Aorta (tissue), 5 donors: Measurements from ENCODE around the gene ATP13A3. TPM values are rescaled to one million over a fixed set of nuclear protein-coding genes. Genes with fewer than 3 reads are reported as not detected.
A peak's percentile ranks its signal among the peaks of the same experiment; 100 is the strongest.
"Not testable (repeated sequence)": the region's sequence is repeated elsewhere in the genome, so short reads cannot be mapped to it uniquely, and the experiment has no call there.

Experiments
- ATAC-seq: fragments of 200-7000 bp; cut with Tn5 transposase; one replicate; pipeline ENCODE4 v1.9.1; 2022; ENCODE audit warnings: moderate library complexity; ENCODE audit not compliant: low FRiP score
- DNase-seq, 2 donors: peaks; one replicate each; pipeline ENCODE4 v3.0.0-alpha.2; 2020
- H3K27ac ChIP-seq, 2 donors: one replicate each; pipeline ENCODE4 v1.5.1; 2013; ENCODE audit warnings: low read length in 2 of 2, mild to moderate bottlenecking in 2 of 2, moderate library complexity in 2 of 2, control low read depth in 1 of 2, inconsistent platforms in 1 of 2, low read depth in 1 of 2
- H3K27me3 ChIP-seq, 2 donors: one replicate each; pipeline ENCODE4 v1.6.1; 2013; ENCODE audit warnings: control low read depth in 1 of 2, low read length in 1 of 2, mild to moderate bottlenecking in 1 of 2, moderate library complexity in 1 of 2; ENCODE audit not compliant: insufficient read depth in 2 of 2, control insufficient read depth in 1 of 2
- H3K36me3 ChIP-seq, 2 donors: one replicate each; pipeline ENCODE4 v1.6.1; 2013; ENCODE audit warnings: control low read depth in 1 of 2, low read length in 1 of 2, mild to moderate bottlenecking in 1 of 2; ENCODE audit not compliant: insufficient read depth in 2 of 2, control insufficient read depth in 1 of 2
- H3K4me1 ChIP-seq, 2 donors: one replicate each; pipeline ENCODE4 v1.6.1; 2013; ENCODE audit warnings: low read length in 2 of 2, control low read depth in 1 of 2, mild to moderate bottlenecking in 1 of 2, moderate library complexity in 1 of 2; ENCODE audit not compliant: insufficient read depth in 2 of 2, control insufficient read depth in 1 of 2
- H3K4me3 ChIP-seq, 2 donors: one replicate each; pipeline ENCODE4 v1.5.1; 2013; ENCODE audit warnings: low read length in 2 of 2, control low read depth in 1 of 2, mild to moderate bottlenecking in 1 of 2
- H3K9me3 ChIP-seq: one replicate; pipeline ENCODE4 v1.6.1; 2013; ENCODE audit warnings: mild to moderate bottlenecking, low read length; ENCODE audit not compliant: control insufficient read depth
- WGBS, 2 donors: extraction: QIAGEN DNeasy Blood & Tissue Kit; methylation state at CpG; one replicate each; pipeline ENCODE4 v1.1.7; 2013; 5-methylcytosine and 5-hydroxymethylcytosine counted together
- intact Hi-C, 2 donors: fragments of 100-400 bp; cut with DNase I; formaldehyde crosslinking; loops; one replicate each; pipeline versions ENCODE4 v1.14.2 to v1.15.0; 2022
- polyA plus RNA-seq, 2 donors: library from polyadenylated mRNA; stranded (reverse); fragments of 200-250 nt; gene quantifications; one replicate each; pipeline ENCODE4 v1.2.3, GENCODE V29; 2013
- total RNA-seq, 2 donors: library from RNA; stranded (reverse); fragmentation: NEBNext Ultra II Directional; extraction: Animal tissue kit (Norgen Biotek cat#: 25700); gene quantifications; one replicate each; pipeline ENCODE4 v1.2.1, GENCODE V29; 2021
- donor health status: healthy with polysubstance abuse.
- donor health status: Bipolar disorder and iron deficiency.
- donor health status: DM: no; HTN: no; CAD: no.
- donor health status: DM: no; HTN: no; CAD: no.
- donor health status: DM: yes; HTN: yes; CAD: no.

The ATP13A3 gene
- total and polyA plus RNA-seq, 4 donors: 14.1 to 189 (median 82.7) TPM

DNA sequence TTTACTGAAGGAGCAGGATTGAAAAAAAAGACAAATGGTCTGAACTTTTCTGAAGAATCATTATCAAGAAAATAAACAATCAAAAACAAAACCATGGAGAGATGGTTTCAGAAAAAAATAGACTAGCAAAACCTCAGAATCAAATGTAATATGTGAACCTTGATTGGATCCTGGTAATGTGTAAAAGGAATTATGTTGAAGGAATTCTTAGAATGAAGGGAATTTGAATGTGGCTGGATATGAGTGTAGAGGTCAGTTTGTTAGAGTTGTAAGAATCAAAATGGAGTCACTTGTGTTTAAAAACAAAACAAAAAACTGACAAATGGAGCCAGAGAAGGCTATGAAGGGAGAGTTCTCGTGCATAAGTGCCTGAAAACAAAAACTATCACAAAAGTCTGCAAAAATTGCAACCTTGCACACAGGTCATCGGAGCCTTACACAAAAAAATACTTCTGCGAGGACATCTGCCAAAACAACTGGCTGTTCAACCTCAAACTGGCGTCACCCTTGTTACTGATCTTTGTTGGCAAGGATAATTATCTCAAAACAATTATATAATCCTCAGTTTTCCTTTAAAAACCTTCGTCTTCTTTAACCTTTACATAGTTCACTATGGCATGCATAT is 19.1 kb upstream of the ATP13A3 start:
- H3K4me1 ChIP-seq: no peaks in the 10 kb centered on the region
- no peaks in the 10 kb centered on the region for H3K36me3 ChIP-seq
- H3K27me3 ChIP-seq: no peaks in the 10 kb centered on the region
- intact Hi-C loops: no loop called here
- H3K9me3 ChIP-seq: peaks cover 1% of the 10 kb centered on the region
- ATAC-seq (no peak), DNase-seq (no peak)
- H3K4me3 ChIP-seq: no peak overlapping the region
- H3K27ac ChIP-seq: no peak overlapping the region
- 22 to 24% methylated on average over 5 of the region's 5 CpGs for WGBS, 2 donors

GRCh38 chr3:194504861-194505260 is 18.1 kb upstream of the ATP13A3 start:
- 98% methylated on average over 7 of the region's 7 CpGs for WGBS, 2 donors
- H3K27me3 ChIP-seq: no peaks in the 10 kb centered on the region
- no peak for ATAC-seq
- intact Hi-C loops: no loop called here
- no peak overlapping the region for H3K4me3 ChIP-seq
- no peak overlapping the region for H3K27ac ChIP-seq
- H3K36me3 ChIP-seq: no peaks in the 10 kb centered on the region
- peaks cover 1% of the 10 kb centered on the region for H3K9me3 ChIP-seq
- DNase-seq: no peak
- H3K4me1 ChIP-seq: no peaks in the 10 kb centered on the region

DNA sequence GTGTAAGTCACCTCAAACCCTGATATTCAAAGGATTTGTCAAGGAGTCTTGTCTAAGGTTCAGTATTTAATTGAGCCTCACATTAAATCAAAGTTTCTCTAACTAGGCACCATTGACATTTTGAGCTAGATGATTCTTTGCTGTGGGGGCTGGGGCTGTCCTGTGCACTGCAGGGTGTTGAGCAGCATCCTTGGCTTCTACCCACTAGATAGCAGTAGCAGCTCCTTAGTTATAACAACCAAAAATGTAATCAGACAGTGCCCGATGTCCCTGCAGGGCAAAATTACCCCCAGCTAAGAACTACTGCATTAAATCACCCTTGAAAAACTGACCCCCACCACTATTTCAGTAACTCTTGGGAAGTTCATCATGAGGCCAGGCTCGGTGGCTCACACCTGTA is 17.3 kb upstream of the ATP13A3 start:
- WGBS, 2 donors: 89 to 96% methylated on average over 2 of the region's 2 CpGs
- Histone ChIP-seq H3K4me3 (no peak overlapping the region), H3K27me3 (no peaks in the 10 kb centered on the region), H3K4me1 (no peaks in the 10 kb centered on the region), H3K36me3 (no peaks in the 10 kb centered on the region), H3K9me3 (peaks cover 1% of the 10 kb centered on the region), H3K27ac (no peak overlapping the region)
- ATAC-seq: no peak
- intact Hi-C loops: no loop called here
- DNase-seq: no peak

- WGBS, 2 donors: 72 to 83% methylated on average over 2 of the region's 2 CpGs
- Histone ChIP-seq H3K4me1 (no peaks in the 10 kb centered on the region), H3K36me3 (no peaks in the 10 kb centered on the region), H3K4me3 (no peak overlapping the region), H3K9me3 (peaks cover 1% of the 10 kb centered on the region), H3K27ac (no peak overlapping the region), H3K27me3 (no peaks in the 10 kb centered on the region)
- no peak for DNase-seq
- no peak for ATAC-seq
- intact Hi-C loops: no loop called here
Observed at GRCh38 chr3:194503081-194503531, 16.3 kb upstream of the ATP13A3 start.

- Histone ChIP-seq H3K27ac (no peak overlapping the region), H3K4me1 (no peaks in the 10 kb centered on the region), H3K4me3 (no peak overlapping the region), H3K9me3 (peaks cover 1% of the 10 kb centered on the region), H3K36me3 (no peaks in the 10 kb centered on the region), H3K27me3 (no peaks in the 10 kb centered on the region)
- intact Hi-C loops: no loop called here
- no peak for DNase-seq
- ATAC-seq: no peak
Observed at GRCh38 chr3:194500198-194500597, 13.4 kb upstream of the ATP13A3 start.

DNA sequence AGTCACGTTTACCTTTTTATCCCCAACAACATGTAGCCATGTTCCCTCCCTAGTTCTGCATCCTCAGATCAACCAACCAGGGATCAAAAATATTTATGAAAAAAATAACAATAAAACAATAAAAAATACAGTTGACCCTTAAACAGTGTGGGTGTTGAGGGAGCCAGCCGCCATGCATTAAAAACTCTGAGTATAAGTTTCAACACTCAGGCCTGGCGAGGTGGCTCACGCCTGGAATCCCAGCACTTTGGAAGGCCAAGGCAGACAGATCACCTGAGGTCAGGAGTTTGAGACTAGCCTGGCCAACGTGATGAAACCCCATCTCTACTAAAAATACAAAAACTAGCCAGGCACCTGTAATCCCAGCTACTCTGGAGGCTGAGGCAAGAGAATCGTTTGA is 12.7 kb upstream of the ATP13A3 start:
- 76 to 86% methylated on average over 6 of the region's 6 CpGs for WGBS, 2 donors

GRCh38 chr3:194497799-194498575 is 11.2 kb upstream of the ATP13A3 start:
- ATAC-seq: peak; percentile 59
- Histone ChIP-seq H3K9me3 (peaks cover 1% of the 10 kb centered on the region), H3K4me1 (no peaks in the 10 kb centered on the region), H3K27me3 (no peaks in the 10 kb centered on the region), H3K4me3 (no peak overlapping the region), H3K27ac (no peak overlapping the region), H3K36me3 (no peaks in the 10 kb centered on the region)
- WGBS, 2 donors: 81 to 85% methylated on average over 8 of the region's 8 CpGs
- DNase-seq: no peak
- intact Hi-C loops: no loop called here

More for the DNA sequence above, 12.7 kb upstream of the ATP13A3 start:
- H3K27ac ChIP-seq, H3K27me3 ChIP-seq, ATAC-seq, H3K4me3 ChIP-seq, intact Hi-C loops, DNase-seq, H3K36me3 ChIP-seq, H3K4me1 ChIP-seq, H3K9me3 ChIP-seq: not testable (repeated sequence)

DNA sequence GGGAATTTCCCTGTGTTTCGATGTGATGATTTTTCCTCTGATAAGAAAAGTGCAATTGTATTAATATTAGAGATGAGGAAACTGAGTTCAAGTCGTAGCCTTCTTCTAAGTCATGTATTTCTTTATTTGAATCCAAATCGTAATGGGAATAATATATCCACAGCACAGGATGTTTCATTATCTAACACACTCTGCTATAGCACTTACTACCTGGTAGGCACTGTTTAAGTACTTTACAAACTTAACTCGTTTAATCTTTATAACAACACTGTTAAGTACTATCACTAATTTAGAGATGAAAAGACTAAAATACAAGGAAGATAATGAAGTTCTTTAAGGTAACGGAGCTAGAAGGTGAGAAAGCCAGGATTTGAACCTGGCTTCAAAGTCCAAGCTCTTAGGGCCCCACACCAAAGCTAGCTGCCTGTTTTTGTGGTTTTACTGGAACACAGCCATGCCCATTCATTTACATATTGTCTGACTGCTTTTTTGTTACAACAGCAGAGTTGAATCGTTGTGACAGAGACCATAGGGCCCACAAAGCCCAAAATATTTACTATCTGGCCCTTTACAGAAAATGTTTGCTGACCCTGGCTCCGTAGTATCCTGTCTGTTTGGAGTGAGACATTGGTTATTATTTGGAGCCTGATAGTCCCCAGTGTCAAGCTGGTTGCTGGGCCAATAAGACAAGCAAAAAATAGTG is 9.6 kb upstream of the ATP13A3 start:
- no peak for DNase-seq

More for the DNA sequence above, 9.6 kb upstream of the ATP13A3 start:
- no peak overlapping the region for H3K27ac ChIP-seq
- H3K4me3 ChIP-seq: no peak overlapping the region
- no peaks in the 10 kb centered on the region for H3K4me1 ChIP-seq
- ATAC-seq: no peak
- intact Hi-C loops: no loop called here
- H3K36me3 ChIP-seq: no peaks in the 10 kb centered on the region
- no peaks in the 10 kb centered on the region for H3K27me3 ChIP-seq
- 73 to 76% methylated on average over 7 of the region's 7 CpGs for WGBS, 2 donors
- H3K9me3 ChIP-seq: no peaks in the 10 kb centered on the region
